Femur (tissue), 1 donor: ENCODE results near the gene LINGO3.

Experiments used
- DNase-seq: peaks from one replicate; pipeline ENCODE4 v3.0.0-alpha.2; 2017

Gene LINGO3

GRCh38 chr19:2278459-2279158, 29.3 kb downstream of the LINGO3 start:
- no peak for DNase-seq

GRCh38 chr19:2277138-2277537, 30.8 kb downstream of the LINGO3 start:
- DNase-seq = no peak

- DNase-seq = no peak
Measured at GRCh38 chr19:2276429-2276986, 31.4 kb downstream of the LINGO3 start.

GRCh38 chr19:2275588-2276428, 32.1 kb downstream of the LINGO3 start:
- no peak for DNase-seq

GRCh38 chr19:2274931-2275535, 32.9 kb downstream of the LINGO3 start:
- DNase-seq = peak; percentile 72

GRCh38 chr19:2274185-2274711, 33.7 kb downstream of the LINGO3 start:
- DNase-seq = no peak

- DNase-seq = peak; percentile 89
Measured at GRCh38 chr19:2273356-2274184, 34.4 kb downstream of the LINGO3 start.

- no peak for DNase-seq
Measured at GRCh38 chr19:2271234-2272103, 36.5 kb downstream of the LINGO3 start.

GRCh38 chr19:2270423-2271233, 37.3 kb downstream of the LINGO3 start:
- peak; percentile 93 for DNase-seq

- peak; percentile 65 for DNase-seq
Measured at GRCh38 chr19:2270157-2270422, 37.9 kb downstream of the LINGO3 start.

GRCh38 chr19:2269244-2270156, 38.5 kb downstream of the LINGO3 start:
- peak; percentile 99 for DNase-seq

- DNase-seq = no peak
Measured at GRCh38 chr19:2268861-2269243, 39.1 kb downstream of the LINGO3 start.

GRCh38 chr19:2268480-2268830, 39.5 kb downstream of the LINGO3 start:
- DNase-seq = no peak

GRCh38 chr19:2266183-2266993, 41.6 kb downstream of the LINGO3 start:
- DNase-seq = peak; percentile 85

GRCh38 chr19:2261438-2262172, 46.3 kb downstream of the LINGO3 start:
- DNase-seq = peak; percentile 43

GRCh38 chr19:2260341-2260805, 47.6 kb downstream of the LINGO3 start:
- no peak for DNase-seq

GRCh38 chr19:2259336-2259735, 48.6 kb downstream of the LINGO3 start:
- no peak for DNase-seq
